IPS-20b (cell line): ENCODE data around the gene TMEM186.
"Not testable (repeated sequence)": the region's sequence is repeated elsewhere in the genome, so short reads cannot be mapped to it uniquely, and the experiment has no call there.

Source experiments
- H3K27ac ChIP-seq: one replicate; pipeline ENCODE4 v1.5.1; 2013; ENCODE audit warnings: low read length
- H3K27me3 ChIP-seq: 2 replicates; pipeline ENCODE4 v1.6.1; 2013; ENCODE audit warnings: mild to moderate bottlenecking, low read length, inconsistent platforms; ENCODE audit not compliant: insufficient read depth
- H3K36me3 ChIP-seq: 2 replicates; pipeline ENCODE4 v1.6.1; 2013; ENCODE audit warnings: low read depth, mild to moderate bottlenecking, inconsistent platforms, low read length, moderate library complexity; ENCODE audit not compliant: insufficient read depth
- H3K4me1 ChIP-seq: 2 replicates; pipeline ENCODE4 v1.6.1; 2013; ENCODE audit warnings: mild to moderate bottlenecking, control low read depth, inconsistent platforms, low read length, moderate library complexity; ENCODE audit not compliant: insufficient read depth
- H3K4me3 ChIP-seq: 2 replicates; pipeline ENCODE4 v1.5.1; 2013; ENCODE audit warnings: mild to moderate bottlenecking, low read length, inconsistent platforms
- H3K9ac ChIP-seq: 2 replicates; pipeline ENCODE4 v1.6.1; 2013; ENCODE audit warnings: low read depth, mild to moderate bottlenecking, inconsistent platforms, low read length, moderate library complexity
- H3K9me3 ChIP-seq: 2 replicates; pipeline ENCODE4 v1.6.1; 2013; ENCODE audit warnings: mild to moderate bottlenecking, low read depth, low read length, inconsistent platforms; ENCODE audit not compliant: insufficient read depth

TMEM186 gene

DNA sequence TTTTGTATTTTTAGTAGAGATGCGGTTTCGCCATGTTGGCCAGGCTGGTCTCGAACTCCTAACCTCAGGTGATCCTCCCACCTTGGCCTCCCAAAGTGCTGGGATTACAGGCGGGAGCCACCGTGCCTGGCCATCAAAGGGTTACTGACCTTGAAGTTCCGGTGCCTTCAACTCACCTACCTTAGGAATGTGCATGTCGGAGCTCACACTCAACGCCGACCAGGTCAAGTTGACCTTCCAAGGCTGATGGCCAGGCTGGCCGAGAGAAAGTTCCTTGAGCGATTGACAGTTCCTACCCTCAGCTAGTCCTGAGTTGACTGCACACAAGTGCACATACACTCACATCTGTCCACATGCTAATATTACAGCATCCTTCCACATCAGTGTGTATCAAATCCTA, 11.1 kb downstream of the TMEM186 start:
- H3K9ac ChIP-seq, H3K4me1 ChIP-seq, H3K4me3 ChIP-seq, H3K36me3 ChIP-seq, H3K27ac ChIP-seq, H3K27me3 ChIP-seq, H3K9me3 ChIP-seq: not testable (repeated sequence)

DNA sequence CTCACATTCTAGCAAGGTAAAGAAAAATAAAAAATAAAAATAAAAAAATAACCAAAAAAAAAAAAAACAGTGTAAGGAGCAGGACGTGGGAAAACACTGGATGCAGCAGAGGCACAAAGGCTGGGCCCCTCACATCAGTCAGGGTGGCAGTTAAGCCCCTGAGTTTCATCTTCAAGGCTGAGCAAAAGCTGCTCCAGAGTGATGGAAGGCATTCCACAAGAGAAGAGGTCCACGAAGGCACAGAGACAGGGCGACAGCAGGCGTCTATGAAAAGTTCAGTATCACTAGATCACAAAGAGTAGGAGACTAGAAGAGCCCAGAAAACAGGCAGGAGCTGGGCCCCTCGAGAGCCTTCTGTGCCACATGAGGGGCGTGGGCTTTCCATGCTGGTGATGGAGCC, 12.0 kb downstream of the TMEM186 start:
- no peak overlapping the region for H3K4me3 ChIP-seq
- no peaks in the 10 kb centered on the region for H3K9me3 ChIP-seq
- no peaks in the 10 kb centered on the region for H3K27me3 ChIP-seq
- no peak overlapping the region for H3K9ac ChIP-seq
- no peak overlapping the region for H3K27ac ChIP-seq
- H3K4me1 ChIP-seq = no peaks in the 10 kb centered on the region
- no peaks in the 10 kb centered on the region for H3K36me3 ChIP-seq

DNA sequence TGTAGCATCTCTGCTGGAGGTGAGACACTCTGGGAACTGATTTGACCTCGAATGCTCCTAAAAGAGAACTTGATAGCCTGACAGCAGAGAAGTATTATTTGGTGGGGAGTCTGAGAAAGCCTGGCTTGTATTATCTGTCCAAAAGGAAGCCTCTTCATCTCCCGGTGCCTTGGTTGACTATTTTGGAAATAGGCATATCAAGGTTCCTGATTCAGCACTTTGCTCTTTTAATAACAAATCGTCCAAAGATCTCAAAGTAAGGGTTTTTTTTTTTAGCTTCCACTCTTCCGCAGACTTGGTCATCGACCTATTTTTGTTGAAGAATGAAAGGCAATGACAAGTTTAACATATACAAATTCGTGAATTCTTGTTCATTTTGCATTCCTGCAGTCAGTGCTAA, 14.8 kb downstream of the TMEM186 start:
- H3K27me3 ChIP-seq = no peaks in the 10 kb centered on the region

DNA sequence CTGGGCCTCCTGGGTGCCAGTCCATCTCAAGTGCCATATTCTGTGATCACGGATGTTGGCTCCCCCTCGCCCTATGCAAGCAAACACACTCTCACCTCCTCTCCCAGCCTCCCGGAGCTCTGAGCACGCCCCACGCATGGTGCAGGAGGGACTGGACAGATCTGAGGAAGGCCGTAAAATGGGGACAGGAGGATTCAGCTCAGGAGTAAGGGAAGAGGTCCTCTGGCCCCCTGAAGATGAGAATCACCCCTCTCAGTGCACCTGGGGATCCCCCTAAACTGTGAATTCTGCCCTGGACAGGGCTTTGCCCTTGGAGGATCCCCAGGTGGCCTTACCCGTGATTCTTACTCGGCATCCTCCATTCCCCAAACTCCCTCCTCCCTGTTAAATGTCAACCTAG, 15.6 kb downstream of the TMEM186 start:
- Histone ChIP-seq H3K9ac (no peak overlapping the region), H3K36me3 (peaks cover 4% of the 10 kb centered on the region; the same call in 1 of the 2 replicates), H3K9me3 (no peaks in the 10 kb centered on the region), H3K4me3 (no peak overlapping the region), H3K27ac (no peak overlapping the region), H3K4me1 (no peaks in the 10 kb centered on the region), H3K27me3 (no peaks in the 10 kb centered on the region)

More for the DNA sequence above, 14.8 kb downstream of the TMEM186 start:
- no peak overlapping the region for H3K27ac ChIP-seq
- H3K4me3 ChIP-seq = no peak overlapping the region
- no peak overlapping the region for H3K9ac ChIP-seq
- H3K4me1 ChIP-seq = no peaks in the 10 kb centered on the region
- no peaks in the 10 kb centered on the region for H3K36me3 ChIP-seq
- no peaks in the 10 kb centered on the region for H3K9me3 ChIP-seq

DNA sequence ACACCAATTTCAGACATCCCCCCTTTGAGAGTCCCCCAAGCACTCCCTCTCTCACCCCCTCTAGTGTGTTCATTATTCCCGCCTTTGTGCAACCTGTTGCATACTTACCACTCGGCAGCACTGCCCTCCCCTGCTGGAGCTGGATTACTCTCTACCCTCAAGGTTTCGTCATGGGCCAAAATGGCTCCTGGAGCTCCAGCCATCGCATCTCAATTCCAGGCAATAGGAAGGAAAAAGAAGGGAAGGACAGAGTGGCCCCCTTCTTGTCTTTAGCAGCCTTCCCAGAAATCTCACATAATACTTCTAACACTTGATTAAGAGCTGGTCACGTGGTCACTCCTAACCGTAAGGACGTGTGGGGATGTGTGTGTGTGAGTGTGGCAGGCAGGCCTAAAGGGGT, 20.2 kb downstream of the TMEM186 start:
- H3K4me1 ChIP-seq = no peaks in the 10 kb centered on the region

DNA sequence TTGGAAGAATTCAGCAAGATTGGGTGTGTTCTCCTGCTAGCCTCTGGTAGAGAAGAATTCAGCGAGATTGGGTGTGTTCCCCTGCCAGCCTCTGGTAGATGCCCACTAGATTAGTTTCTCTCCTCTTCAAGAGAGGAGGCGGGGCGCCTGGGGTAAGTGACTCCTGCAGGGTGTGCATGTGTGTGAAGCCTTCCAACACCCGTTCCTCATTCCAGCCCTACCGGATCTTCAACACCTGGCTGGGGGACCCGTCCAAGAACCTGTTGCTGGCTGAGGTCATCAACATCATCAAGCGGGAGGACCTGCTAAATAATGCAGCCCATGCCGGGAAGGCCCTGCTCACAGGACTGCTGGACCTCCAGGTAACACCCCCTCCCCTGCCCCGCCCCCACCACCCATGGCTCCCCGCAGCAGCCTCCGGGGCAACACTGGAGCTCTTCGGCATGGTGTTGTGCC, 21.3 kb downstream of the TMEM186 start:
- H3K36me3 ChIP-seq = peaks cover 8% of the 10 kb centered on the region; the same call in 1 of the 2 replicates
- no peaks in the 10 kb centered on the region for H3K27me3 ChIP-seq
- H3K27ac ChIP-seq = no peak overlapping the region
- H3K4me1 ChIP-seq = no peaks in the 10 kb centered on the region
- no peak overlapping the region for H3K4me3 ChIP-seq
- H3K9me3 ChIP-seq = no peaks in the 10 kb centered on the region
- H3K9ac ChIP-seq = no peak overlapping the region

More for the DNA sequence above, 20.2 kb downstream of the TMEM186 start:
- Histone ChIP-seq H3K9ac (no peak overlapping the region), H3K27ac (no peak overlapping the region), H3K9me3 (no peaks in the 10 kb centered on the region), H3K4me3 (no peak overlapping the region), H3K36me3 (peaks cover 8% of the 10 kb centered on the region; the same call in 1 of the 2 replicates), H3K27me3 (no peaks in the 10 kb centered on the region)

DNA sequence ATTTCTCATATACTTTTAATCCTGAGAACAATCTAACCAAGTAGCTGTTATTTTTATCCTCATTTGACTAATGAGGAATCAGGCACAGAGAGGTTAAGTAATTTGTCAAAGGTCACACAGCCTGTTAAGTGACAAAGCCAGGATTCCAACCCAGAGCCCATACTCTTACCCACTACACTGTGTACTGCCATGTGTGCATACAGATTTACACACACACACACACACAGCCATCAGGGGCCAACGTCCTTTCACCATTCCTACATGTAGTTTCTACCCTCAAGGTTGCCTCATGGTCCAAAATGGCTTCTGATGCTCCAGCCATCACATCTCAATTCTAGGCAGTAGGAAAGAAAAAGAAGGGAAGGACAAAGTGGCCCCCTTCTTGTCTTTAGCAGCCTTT, 22.1 kb downstream of the TMEM186 start:
- Histone ChIP-seq H3K9ac (no peak overlapping the region), H3K36me3 (peaks cover 8% of the 10 kb centered on the region; the same call in 1 of the 2 replicates), H3K9me3 (no peaks in the 10 kb centered on the region), H3K4me1 (no peaks in the 10 kb centered on the region), H3K4me3 (no peak overlapping the region), H3K27ac (no peak overlapping the region), H3K27me3 (no peaks in the 10 kb centered on the region)

DNA sequence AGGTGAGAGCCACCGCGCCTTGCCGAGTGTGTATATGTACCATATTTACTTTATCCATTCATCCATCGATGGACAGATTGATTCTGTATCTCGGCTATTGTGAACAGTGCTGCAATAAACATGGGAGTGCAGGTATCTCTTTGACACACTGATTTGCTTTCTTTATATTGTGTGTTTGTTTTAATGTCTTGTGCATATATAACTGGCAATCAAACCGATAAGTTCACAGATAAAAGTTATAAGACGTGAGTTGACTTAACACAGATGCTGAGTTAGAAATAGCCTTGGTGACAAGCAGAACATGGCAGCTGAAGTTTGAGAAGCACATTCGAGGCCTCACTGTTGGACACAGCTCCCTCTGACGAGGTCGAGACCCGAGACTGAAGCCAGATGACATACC, 23.2 kb downstream of the TMEM186 start:
- Histone ChIP-seq H3K4me3 (no peak overlapping the region), H3K36me3 (peaks cover 8% of the 10 kb centered on the region; the same call in 1 of the 2 replicates), H3K27me3 (no peaks in the 10 kb centered on the region), H3K9me3 (no peaks in the 10 kb centered on the region), H3K9ac (no peak overlapping the region), H3K27ac (no peak overlapping the region), H3K4me1 (no peaks in the 10 kb centered on the region)

DNA sequence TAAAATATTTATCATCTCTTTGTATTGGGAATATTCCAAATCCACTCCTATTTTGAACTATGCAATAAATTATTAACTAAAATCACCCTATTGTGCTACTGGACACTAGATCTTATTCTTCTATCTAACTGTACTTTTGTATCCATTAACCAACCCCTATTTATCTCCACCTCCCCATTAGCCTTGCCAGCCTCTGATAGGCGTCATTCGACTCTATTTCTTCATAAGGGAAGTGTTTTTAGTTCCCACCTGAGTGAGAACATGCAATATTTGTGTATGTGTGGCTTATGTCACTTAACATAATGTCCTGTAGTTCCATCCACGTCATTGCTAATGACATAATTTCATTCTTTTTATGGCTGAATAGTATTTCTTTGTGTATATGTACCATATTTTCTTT, 23.9 kb downstream of the TMEM186 start:
- Histone ChIP-seq H3K27ac (no peak overlapping the region), H3K9me3 (no peaks in the 10 kb centered on the region), H3K9ac (no peak overlapping the region), H3K27me3 (no peaks in the 10 kb centered on the region), H3K4me1 (no peaks in the 10 kb centered on the region), H3K4me3 (no peak overlapping the region), H3K36me3 (peaks cover 8% of the 10 kb centered on the region; the same call in 1 of the 2 replicates)

DNA sequence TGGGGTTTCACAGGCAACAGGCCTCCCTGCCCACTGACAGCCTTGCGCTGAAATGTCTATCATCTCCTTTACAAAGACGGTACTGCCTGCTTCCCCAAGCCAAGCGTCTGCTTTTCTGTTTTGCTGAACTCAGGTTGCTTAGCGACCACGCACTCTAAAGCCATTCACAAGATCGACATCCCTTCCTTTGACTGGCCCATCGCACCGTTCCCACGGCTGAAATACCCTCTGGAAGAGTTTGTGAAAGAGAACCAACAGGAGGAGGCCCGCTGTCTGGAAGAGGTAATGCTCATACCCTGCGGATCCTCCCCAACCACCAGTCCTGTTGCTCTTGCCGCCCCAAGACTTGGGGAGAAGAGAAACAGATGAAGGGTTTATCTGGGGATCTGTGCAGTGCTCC, 28.7 kb downstream of the TMEM186 start:
- H3K4me1 ChIP-seq = peaks cover 12% of the 10 kb centered on the region; the same call in 1 of the 2 replicates
- H3K9me3 ChIP-seq = no peaks in the 10 kb centered on the region
- no peaks in the 10 kb centered on the region; the same call in 1 of the 2 replicates for H3K36me3 ChIP-seq
- no peak overlapping the region for H3K9ac ChIP-seq
- H3K27me3 ChIP-seq = no peaks in the 10 kb centered on the region
- no peak overlapping the region for H3K27ac ChIP-seq
- H3K4me3 ChIP-seq = no peak overlapping the region

DNA sequence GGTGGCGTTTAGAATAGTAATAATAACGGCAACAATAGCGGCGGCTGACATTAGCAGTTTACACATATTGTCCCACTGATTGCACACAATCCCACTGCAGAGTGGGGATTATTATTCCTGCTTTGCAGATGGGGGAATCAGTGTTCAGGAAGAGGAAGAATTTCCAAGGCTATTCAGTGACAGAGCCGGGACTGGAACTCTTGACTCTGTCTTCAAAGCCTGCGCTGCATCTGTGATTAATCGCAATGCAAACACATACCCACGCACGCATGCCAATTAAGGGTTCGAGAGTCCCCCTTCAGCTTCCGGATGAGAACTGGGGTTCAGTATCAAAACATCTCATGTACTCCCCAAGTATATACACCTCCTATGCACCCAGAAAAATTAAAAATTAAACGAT, 29.2 kb downstream of the TMEM186 start:
- Histone ChIP-seq H3K9me3 (no peaks in the 10 kb centered on the region), H3K4me1 (peaks cover 13% of the 10 kb centered on the region; the same call in 1 of the 2 replicates), H3K9ac (no peak overlapping the region), H3K27ac (no peak overlapping the region), H3K36me3 (no peaks in the 10 kb centered on the region; the same call in 1 of the 2 replicates), H3K4me3 (no peak overlapping the region), H3K27me3 (no peaks in the 10 kb centered on the region)

DNA sequence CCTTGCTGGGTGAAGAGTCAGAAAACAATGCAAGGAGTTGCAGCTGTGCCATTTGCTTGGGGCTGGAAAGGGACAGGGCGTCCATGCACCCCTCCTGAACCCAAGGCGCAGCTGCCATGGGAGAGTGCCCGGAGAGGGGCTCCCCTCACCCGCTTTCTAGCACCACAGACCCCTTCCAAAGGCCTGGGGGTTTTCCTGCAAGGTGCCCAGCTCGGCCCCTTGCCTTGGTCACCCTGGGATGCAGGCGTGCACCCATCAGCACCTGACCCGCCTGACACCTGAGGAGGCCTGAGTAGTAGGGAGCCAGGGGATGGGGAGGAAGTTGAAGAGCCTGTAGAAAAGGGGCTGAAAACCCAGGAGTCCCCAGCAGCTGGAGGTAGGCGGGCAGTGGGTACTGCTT, 30.3 kb downstream of the TMEM186 start:
- Histone ChIP-seq H3K9me3 (no peaks in the 10 kb centered on the region), H3K27ac (no peak overlapping the region), H3K4me3 (no peak overlapping the region), H3K36me3 (no peaks in the 10 kb centered on the region; the same call in 1 of the 2 replicates), H3K27me3 (no peaks in the 10 kb centered on the region), H3K4me1 (peaks cover 13% of the 10 kb centered on the region; the same call in 1 of the 2 replicates), H3K9ac (no peak overlapping the region)
